Mononuclear cell (primary cell): Measurements from ENCODE around the gene ZNF689. TPM values are rescaled to one million over a fixed set of nuclear protein-coding genes. Genes with fewer than 3 reads are reported as not detected.
"Not testable (repeated sequence)": the region's sequence is repeated elsewhere in the genome, so short reads cannot be mapped to it uniquely, and the experiment has no call there.

Source experiments
- H3K27me3 ChIP-seq: 2 replicates; pipeline ENCODE4 v1.6.0; 2011; ENCODE audit warnings: low read length, control low read depth; ENCODE audit not compliant: insufficient read depth
- H3K4me1 ChIP-seq: 2 replicates; pipeline ENCODE4 v1.5.1; 2011; ENCODE audit warnings: mild to moderate bottlenecking, low read length, control low read depth; ENCODE audit not compliant: insufficient read depth
- H3K4me3 ChIP-seq: 2 replicates; pipeline ENCODE4 v1.5.1; 2011; ENCODE audit warnings: mild to moderate bottlenecking, low read length, moderate library complexity
- H3K9me3 ChIP-seq: 2 replicates; pipeline ENCODE4 v1.5.1; 2011; ENCODE audit warnings: low read depth, mild to moderate bottlenecking, control low read depth, low read length
- total RNA-seq: library from RNA; depleted of rRNA; stranded (reverse); fragments of >200 nt; gene quantifications from one replicate; pipeline ENCODE4 v1.2.3, GENCODE V29; 2012

The ZNF689 gene
- total RNA-seq, 1 donor: 14.9 TPM

GRCh38 chr16:30619638-30620037, 9.4 kb upstream of the ZNF689 start:
- no peaks in the 10 kb centered on the region for H3K4me1 ChIP-seq
- H3K9me3 ChIP-seq: no peaks in the 10 kb centered on the region
- H3K4me3 ChIP-seq: no peak overlapping the region
- no peaks in the 10 kb centered on the region for H3K27me3 ChIP-seq

DNA sequence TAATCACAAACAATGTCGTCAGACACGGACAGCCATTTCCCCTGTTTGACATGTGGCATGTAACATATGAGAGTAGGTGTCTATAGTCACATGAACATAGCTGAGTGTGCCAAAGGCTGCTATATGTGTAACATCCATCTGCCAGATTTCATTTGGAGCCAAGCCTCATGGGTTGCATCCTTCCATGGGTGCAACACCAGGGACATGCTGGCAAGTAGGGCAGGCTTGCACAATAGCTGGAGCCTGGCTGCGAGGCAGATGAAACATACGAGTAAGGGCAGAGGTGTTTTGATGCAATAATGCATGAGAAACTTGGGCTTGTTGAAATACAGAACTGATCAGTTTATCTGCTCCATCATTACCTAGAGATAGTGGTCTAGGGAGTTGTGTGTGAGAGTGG, 9.0 kb upstream of the ZNF689 start:
- Histone ChIP-seq H3K4me1 (peaks cover 4% of the 10 kb centered on the region), H3K4me3 (no peak overlapping the region), H3K27me3 (no peaks in the 10 kb centered on the region), H3K9me3 (no peaks in the 10 kb centered on the region)

- peaks cover 12% of the 10 kb centered on the region for H3K4me1 ChIP-seq
- H3K4me3 ChIP-seq: no peak overlapping the region
- no peaks in the 10 kb centered on the region for H3K27me3 ChIP-seq
- H3K9me3 ChIP-seq: no peaks in the 10 kb centered on the region
Observed at GRCh38 chr16:30615358-30616091, 5.3 kb upstream of the ZNF689 start.

DNA sequence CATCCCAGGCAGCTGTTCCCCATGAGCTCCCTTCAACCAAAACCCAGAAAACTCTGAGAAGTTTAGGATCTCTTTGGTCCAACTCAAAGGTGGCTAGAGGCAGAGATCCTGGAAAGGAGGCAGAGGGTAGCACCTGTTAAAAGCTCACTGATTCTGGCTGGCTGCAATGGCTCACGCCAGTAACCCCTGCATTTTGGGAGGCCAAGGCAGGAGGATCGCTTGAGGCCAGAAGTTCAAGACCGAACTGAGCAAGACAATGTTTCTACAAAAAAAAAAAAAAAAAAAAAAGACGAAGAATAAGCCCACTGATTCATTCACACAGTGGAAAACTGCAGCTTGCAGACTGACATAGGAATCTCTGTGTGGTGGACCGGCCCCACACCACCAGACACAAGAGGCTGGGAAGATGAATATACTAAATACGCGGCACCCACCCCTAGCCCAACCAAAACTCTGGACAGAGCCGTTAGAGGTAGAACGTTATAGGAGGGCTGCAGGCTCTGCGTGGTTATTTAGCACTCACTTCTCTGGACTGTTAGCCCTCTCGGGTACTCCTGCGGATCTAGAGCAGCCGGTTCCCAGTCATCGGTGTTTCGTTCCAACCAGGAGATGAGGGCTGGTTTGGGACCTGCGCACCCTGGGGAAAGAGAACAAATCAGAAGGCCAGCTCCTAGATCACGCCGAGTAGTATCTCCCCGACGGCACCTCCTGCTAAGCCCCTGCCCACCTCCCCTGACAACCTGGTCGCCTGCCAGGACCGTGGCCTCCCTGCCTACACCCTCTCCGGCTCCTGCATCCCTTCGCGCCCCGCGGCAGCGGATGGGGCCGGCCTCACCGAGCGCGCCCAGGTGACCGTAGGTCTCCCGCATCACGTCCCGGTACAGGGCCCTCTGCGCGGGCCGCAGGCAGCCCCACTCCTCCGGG, 925 bp downstream of the ZNF689 start:
- peaks cover 46% of the 10 kb centered on the region for H3K4me1 ChIP-seq
- peak overlapping the region; percentile 84 for H3K4me3 ChIP-seq
- H3K27me3 ChIP-seq: no peaks in the 10 kb centered on the region
- H3K9me3 ChIP-seq: no peaks in the 10 kb centered on the region

DNA sequence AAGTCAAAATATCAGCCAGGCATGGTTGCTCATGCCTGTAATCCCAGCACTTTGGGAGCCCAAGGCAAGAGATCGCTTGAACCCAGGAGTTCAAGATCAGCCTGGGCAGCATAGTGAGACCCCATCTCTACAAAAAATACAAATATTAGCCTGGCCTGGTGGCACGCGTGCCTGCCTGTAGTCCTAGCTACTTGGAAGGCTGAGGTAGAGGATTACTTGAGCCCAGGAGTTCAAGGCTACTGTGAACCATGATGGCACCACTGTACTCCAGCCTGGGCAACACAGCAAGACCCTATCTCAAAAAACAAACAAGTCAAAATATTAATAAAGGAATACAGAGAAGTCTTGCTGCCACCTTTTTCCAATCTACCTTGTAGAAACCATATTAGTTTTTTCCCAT, 4.2 kb downstream of the ZNF689 start:
- H3K9me3 ChIP-seq: no peaks in the 10 kb centered on the region

DNA sequence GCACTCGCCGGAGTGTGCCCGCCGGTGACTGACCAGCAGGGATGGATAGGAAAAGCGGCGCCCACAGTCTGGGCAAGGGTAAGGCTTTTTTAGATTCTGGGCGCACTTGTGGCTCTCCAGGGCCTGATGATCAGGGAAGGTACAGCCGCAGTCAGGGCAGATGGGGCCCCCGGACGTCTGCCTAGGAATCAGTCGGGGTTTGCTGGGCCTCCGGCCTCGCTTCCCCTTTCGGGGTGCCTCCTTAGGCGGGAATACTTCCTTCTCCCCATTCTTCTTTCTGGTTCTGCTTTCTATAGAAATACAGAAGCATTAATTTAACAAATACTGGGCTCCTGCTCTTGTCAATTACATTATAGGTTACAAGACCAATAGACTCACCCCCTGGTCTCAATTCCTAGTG, 5.0 kb downstream of the ZNF689 start:
- Histone ChIP-seq H3K4me3 (no peak overlapping the region), H3K4me1 (peaks cover 63% of the 10 kb centered on the region), H3K9me3 (no peaks in the 10 kb centered on the region), H3K27me3 (no peaks in the 10 kb centered on the region)

More for the DNA sequence above, 4.2 kb downstream of the ZNF689 start:
- H3K4me1 ChIP-seq: peaks cover 63% of the 10 kb centered on the region
- no peaks in the 10 kb centered on the region for H3K27me3 ChIP-seq
- no peak overlapping the region for H3K4me3 ChIP-seq

DNA sequence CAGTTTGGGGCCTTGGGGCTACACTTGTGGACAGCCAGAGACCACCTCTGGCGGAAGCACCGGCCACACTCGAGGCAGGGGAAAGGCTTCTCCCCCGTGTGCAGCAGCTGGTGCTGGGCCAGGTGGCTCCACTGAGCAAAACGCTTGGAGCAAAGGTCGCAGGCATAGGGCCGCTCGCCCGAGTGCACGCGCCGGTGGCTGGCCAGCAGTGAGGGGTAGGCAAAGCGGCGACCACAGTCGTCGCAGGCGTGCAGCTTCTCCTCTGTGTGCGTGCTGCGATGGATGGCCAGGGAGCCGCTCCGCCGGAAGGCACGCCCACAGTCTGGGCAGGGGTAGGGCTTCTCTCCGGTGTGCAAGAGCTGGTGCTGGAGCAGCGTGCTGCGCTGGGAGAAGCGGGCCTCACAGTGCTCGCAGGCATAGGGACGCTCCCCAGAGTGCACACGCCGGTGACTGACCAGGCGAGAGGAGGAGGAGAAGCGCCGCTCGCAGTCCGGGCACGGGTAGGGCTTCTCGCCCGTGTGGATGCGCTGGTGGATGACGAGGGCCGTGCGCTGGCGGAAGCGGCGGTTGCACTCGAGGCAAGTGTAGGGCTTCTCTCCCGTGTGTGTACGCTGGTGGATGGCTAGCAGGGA, 5.8 kb downstream of the ZNF689 start:
- no peak overlapping the region for H3K4me3 ChIP-seq
- H3K9me3 ChIP-seq: no peaks in the 10 kb centered on the region
- H3K4me1 ChIP-seq: peaks cover 63% of the 10 kb centered on the region
- H3K27me3 ChIP-seq: no peaks in the 10 kb centered on the region

DNA sequence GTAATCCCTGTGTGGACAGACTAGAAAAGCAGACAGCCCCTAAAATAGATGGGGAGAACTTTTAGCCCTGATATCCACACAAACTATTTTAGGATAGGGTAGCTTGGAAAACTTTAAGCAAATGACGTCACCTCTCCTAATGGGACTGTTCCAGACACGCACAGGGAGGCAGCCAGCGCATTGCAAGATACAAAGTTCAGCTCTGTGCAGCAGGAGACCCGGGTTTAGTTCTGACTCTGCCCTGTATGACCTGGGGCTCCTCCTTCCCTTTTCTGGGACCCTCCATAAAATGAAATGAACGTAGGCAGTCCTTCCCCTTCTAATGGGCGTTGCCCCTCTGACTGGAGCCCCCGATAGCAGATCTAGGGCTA, 6.3 kb downstream of the ZNF689 start:
- no peaks in the 10 kb centered on the region for H3K27me3 ChIP-seq
- H3K4me3 ChIP-seq: no peak overlapping the region
- peaks cover 58% of the 10 kb centered on the region for H3K4me1 ChIP-seq
- no peaks in the 10 kb centered on the region for H3K9me3 ChIP-seq

- peaks cover 53% of the 10 kb centered on the region for H3K4me1 ChIP-seq
- H3K9me3 ChIP-seq: no peaks in the 10 kb centered on the region
- no peaks in the 10 kb centered on the region for H3K27me3 ChIP-seq
- H3K4me3 ChIP-seq: no peak overlapping the region
Observed at GRCh38 chr16:30602616-30603277, 7.4 kb downstream of the ZNF689 start.

GRCh38 chr16:30601966-30602365, 8.2 kb downstream of the ZNF689 start:
- H3K27me3 ChIP-seq: no peaks in the 10 kb centered on the region
- H3K4me3 ChIP-seq: no peak overlapping the region
- no peaks in the 10 kb centered on the region for H3K9me3 ChIP-seq
- H3K4me1 ChIP-seq: peaks cover 53% of the 10 kb centered on the region

- no peaks in the 10 kb centered on the region for H3K27me3 ChIP-seq
- peaks cover 46% of the 10 kb centered on the region for H3K4me1 ChIP-seq
- no peaks in the 10 kb centered on the region for H3K9me3 ChIP-seq
- H3K4me3 ChIP-seq: no peak overlapping the region
Observed at GRCh38 chr16:30600929-30601328, 9.3 kb downstream of the ZNF689 start.

DNA sequence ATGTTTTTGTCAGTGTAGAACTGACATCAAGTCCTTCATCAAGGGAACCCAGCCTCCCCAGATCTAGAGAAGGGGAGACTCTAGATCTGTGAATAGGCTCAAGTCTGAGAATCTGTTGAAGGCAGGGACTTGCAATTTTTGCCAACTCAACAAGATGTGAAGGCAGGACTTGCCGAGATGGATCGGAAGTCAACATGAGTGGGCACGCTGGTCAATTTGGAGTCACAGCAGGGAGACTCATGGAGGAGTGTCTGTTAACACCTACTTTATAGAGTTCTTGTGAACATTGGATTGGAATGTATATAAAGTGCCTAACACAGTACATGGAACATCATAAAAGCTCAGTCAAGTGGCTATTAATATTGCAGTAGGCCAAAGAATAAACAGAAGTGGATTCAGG, 10.0 kb downstream of the ZNF689 start:
- Histone ChIP-seq H3K27me3 (no peaks in the 10 kb centered on the region), H3K9me3 (no peaks in the 10 kb centered on the region), H3K4me1 (peaks cover 39% of the 10 kb centered on the region), H3K4me3 (no peak overlapping the region)

- Histone ChIP-seq H3K9me3 (no peaks in the 10 kb centered on the region), H3K27me3 (no peaks in the 10 kb centered on the region), H3K4me1 (no peaks in the 10 kb centered on the region), H3K4me3 (no peak overlapping the region)
Observed at GRCh38 chr16:30592871-30593270, 17.3 kb downstream of the ZNF689 start.

- H3K27me3 ChIP-seq, H3K9me3 ChIP-seq, H3K4me3 ChIP-seq: not testable (repeated sequence)
- H3K4me1 ChIP-seq: peaks cover 12% of the 10 kb centered on the region
Observed at GRCh38 chr16:30590869-30591268, 19.3 kb downstream of the ZNF689 start.

DNA sequence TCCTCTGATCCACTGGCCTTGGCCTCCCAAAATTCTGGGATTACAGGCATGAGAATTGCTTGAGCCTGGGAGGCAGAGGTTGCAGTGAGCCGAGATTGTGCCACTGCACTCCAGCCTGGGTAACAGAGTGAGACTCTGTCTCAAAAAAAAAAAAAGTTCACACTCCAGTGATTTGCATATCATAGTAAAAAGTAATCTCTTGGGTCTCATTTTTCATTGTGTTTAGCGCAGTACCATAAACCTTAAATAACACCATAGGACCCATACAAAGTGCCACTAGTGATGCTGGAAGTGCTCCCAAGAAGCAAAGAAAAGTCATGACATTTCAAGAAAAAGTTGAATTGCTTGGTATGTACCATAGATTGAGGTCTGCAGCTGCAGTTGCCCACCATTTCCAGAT, 20.6 kb downstream of the ZNF689 start:
- H3K9me3 ChIP-seq, H3K27me3 ChIP-seq, H3K4me3 ChIP-seq: not testable (repeated sequence)
- peaks cover 20% of the 10 kb centered on the region for H3K4me1 ChIP-seq
